Upper lobe of right lung (tissue), 1 donor: ENCODE results near the gene C16orf74. TPM values are rescaled to one million over a fixed set of nuclear protein-coding genes. Genes with fewer than 3 reads are reported as not detected.

Experiments used
- ATAC-seq: fragments of 200-7000 bp; cut with Tn5 transposase; one replicate; pipeline ENCODE4 v1.9.1; 2020; ENCODE audit warnings: mild to moderate bottlenecking, moderate library complexity
- DNase-seq: peaks from one replicate; pipeline ENCODE4 v3.0.0-alpha.2; 2020
- H3K27ac ChIP-seq: fragments of 200-600 bp; one replicate; pipeline ENCODE4 v1.8.0; 2022
- H3K27me3 ChIP-seq: fragments of 200-600 bp; one replicate; pipeline ENCODE4 v1.8.0; 2022; ENCODE audit warnings: mild to moderate bottlenecking
- H3K36me3 ChIP-seq: fragments of 200-600 bp; one replicate; pipeline ENCODE4 v1.8.0; 2022
- H3K4me1 ChIP-seq: fragments of 200-600 bp; one replicate; pipeline ENCODE4 v1.8.0; 2022
- H3K4me3 ChIP-seq: fragments of 200-600 bp; one replicate; pipeline ENCODE4 v1.8.0; 2022; ENCODE audit warnings: mild to moderate bottlenecking
- H3K9me3 ChIP-seq: fragments of 200-600 bp; one replicate; pipeline ENCODE4 v1.8.0; 2022
- CTCF ChIP-seq: fragments of 200-600 bp; IDR thresholded peaks from one replicate; pipeline ENCODE4 v1.8.0; 2022; ENCODE audit warnings: antibody characterized with exemption
- intact Hi-C: fragments of 100-400 bp; cut with DNase I; formaldehyde crosslinking; loops from one replicate; pipeline ENCODE4 v1.11.0; 2022
- total RNA-seq: library from RNA; stranded (reverse); fragmentation: NEBNext Ultra II Directional; extraction: Animal tissue kit (Norgen Biotek cat#: 25700); gene quantifications from one replicate; pipeline ENCODE4 v1.2.1, GENCODE V29; 2021
- donor health status: DM: no; HTN: yes; CAD: no; lungs with severe emphysema.

The C16orf74 gene
- total RNA-seq, 1 donor from 2014 or later: 2.7 TPM

- DNase-seq: no peak
- ATAC-seq: no peak
- H3K27me3 ChIP-seq: no peaks in the 10 kb centered on the region
- H3K4me3 ChIP-seq: no peak overlapping the region
- no peaks in the 10 kb centered on the region for H3K9me3 ChIP-seq
- no peak overlapping the region for H3K27ac ChIP-seq
- H3K4me1 ChIP-seq: peaks cover 10% of the 10 kb centered on the region
- TF ChIP-seq CTCF: no peak
- H3K36me3 ChIP-seq: peaks cover 42% of the 10 kb centered on the region
- intact Hi-C loops: no loop called here
These were observed 29.4 kb upstream of the C16orf74 start for GRCh38 chr16:85780281-85780680.

GRCh38 chr16:85778873-85779272, 28.0 kb upstream of the C16orf74 start:
- peaks cover 10% of the 10 kb centered on the region for H3K4me1 ChIP-seq
- H3K9me3 ChIP-seq: no peaks in the 10 kb centered on the region
- peaks cover 42% of the 10 kb centered on the region for H3K36me3 ChIP-seq
- no peak overlapping the region for H3K4me3 ChIP-seq
- ATAC-seq: no peak
- H3K27ac ChIP-seq: no peak overlapping the region
- no peak for TF ChIP-seq CTCF
- no peaks in the 10 kb centered on the region for H3K27me3 ChIP-seq
- intact Hi-C loops: no loop called here
- no peak for DNase-seq

GRCh38 chr16:85777583-85778310, 26.9 kb upstream of the C16orf74 start:
- ATAC-seq (no peak), DNase-seq (no peak)
- Histone ChIP-seq H3K9me3 (no peaks in the 10 kb centered on the region), H3K4me3 (no peak overlapping the region), H3K27me3 (no peaks in the 10 kb centered on the region), H3K4me1 (peaks cover 10% of the 10 kb centered on the region), H3K36me3 (peaks cover 42% of the 10 kb centered on the region), H3K27ac (no peak overlapping the region)
- TF ChIP-seq CTCF: no peak
- intact Hi-C loops: no loop called here

GRCh38 chr16:85774811-85775210, 23.9 kb upstream of the C16orf74 start:
- no peak overlapping the region for H3K27ac ChIP-seq
- H3K4me1 ChIP-seq: no peaks in the 10 kb centered on the region
- intact Hi-C loops: no loop called here
- no peak for TF ChIP-seq CTCF
- H3K4me3 ChIP-seq: no peak overlapping the region
- H3K27me3 ChIP-seq: no peaks in the 10 kb centered on the region
- peaks cover 37% of the 10 kb centered on the region for H3K36me3 ChIP-seq
- ATAC-seq: no peak
- H3K9me3 ChIP-seq: no peaks in the 10 kb centered on the region
- no peak for DNase-seq

- Histone ChIP-seq H3K4me1 (no peaks in the 10 kb centered on the region), H3K36me3 (peaks cover 30% of the 10 kb centered on the region), H3K4me3 (no peak overlapping the region), H3K27me3 (no peaks in the 10 kb centered on the region), H3K27ac (no peak overlapping the region), H3K9me3 (no peaks in the 10 kb centered on the region)
- ATAC-seq (no peak), DNase-seq (no peak)
- intact Hi-C loops: no loop called here
- TF ChIP-seq CTCF: no peak
These were observed 23.2 kb upstream of the C16orf74 start for GRCh38 chr16:85774136-85774535.

- TF ChIP-seq CTCF: no peak
- no peaks in the 10 kb centered on the region for H3K4me1 ChIP-seq
- ATAC-seq (no peak), DNase-seq (no peak)
- no peaks in the 10 kb centered on the region for H3K9me3 ChIP-seq
- peaks cover 21% of the 10 kb centered on the region for H3K36me3 ChIP-seq
- intact Hi-C loops: no loop called here
- no peak overlapping the region for H3K27ac ChIP-seq
- no peaks in the 10 kb centered on the region for H3K27me3 ChIP-seq
- H3K4me3 ChIP-seq: no peak overlapping the region
These were observed 22.1 kb upstream of the C16orf74 start for GRCh38 chr16:85773044-85773443.
